Measurements from ENCODE around the gene AUH.

GRCh38 chr9:91362051-91362611, 413 bp upstream of the AUH start:
- TF ChIP-seq POLR2AphosphoS5 (IDR thresholded peaks at IDR 0.05; ENCODE audit: low read depth) (no peak), REST (IDR thresholded peaks at IDR 0.05; ENCODE audit: insufficient replicate concordance, low read depth) (no peak)
